ENCODE data around the gene DHRS2.

DNA sequence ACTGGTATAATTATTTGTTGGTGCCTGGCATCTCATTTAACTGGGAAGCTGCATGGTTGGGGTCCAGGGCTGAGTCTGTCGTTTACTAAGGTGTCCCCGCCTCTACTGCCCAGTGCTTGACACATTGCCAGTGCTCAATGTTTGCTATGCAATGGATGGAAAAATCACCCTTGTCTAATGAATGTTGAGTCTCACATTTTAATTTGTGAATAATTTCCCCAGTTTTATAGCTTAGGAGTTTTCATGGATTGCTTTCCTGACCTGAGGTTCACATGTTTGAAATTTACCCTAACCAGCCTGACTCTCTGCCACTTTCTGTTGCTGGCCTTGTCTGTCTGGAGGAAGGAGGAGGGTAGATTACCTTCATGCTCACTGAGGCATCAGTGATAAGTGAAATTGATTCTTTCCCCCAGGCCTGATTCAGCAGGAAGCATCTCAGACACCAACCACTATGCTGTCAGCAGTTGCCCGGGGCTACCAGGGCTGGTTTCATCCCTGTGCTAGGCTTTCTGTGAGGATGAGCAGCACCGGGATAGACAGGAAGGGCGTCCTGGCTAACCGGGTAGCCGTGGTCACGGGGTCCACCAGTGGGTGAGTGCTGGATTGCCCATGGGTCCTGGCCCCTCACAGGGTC lies 2.4 kb downstream of the DHRS2 start:
- TF ChIP-seq, protein P1, sequence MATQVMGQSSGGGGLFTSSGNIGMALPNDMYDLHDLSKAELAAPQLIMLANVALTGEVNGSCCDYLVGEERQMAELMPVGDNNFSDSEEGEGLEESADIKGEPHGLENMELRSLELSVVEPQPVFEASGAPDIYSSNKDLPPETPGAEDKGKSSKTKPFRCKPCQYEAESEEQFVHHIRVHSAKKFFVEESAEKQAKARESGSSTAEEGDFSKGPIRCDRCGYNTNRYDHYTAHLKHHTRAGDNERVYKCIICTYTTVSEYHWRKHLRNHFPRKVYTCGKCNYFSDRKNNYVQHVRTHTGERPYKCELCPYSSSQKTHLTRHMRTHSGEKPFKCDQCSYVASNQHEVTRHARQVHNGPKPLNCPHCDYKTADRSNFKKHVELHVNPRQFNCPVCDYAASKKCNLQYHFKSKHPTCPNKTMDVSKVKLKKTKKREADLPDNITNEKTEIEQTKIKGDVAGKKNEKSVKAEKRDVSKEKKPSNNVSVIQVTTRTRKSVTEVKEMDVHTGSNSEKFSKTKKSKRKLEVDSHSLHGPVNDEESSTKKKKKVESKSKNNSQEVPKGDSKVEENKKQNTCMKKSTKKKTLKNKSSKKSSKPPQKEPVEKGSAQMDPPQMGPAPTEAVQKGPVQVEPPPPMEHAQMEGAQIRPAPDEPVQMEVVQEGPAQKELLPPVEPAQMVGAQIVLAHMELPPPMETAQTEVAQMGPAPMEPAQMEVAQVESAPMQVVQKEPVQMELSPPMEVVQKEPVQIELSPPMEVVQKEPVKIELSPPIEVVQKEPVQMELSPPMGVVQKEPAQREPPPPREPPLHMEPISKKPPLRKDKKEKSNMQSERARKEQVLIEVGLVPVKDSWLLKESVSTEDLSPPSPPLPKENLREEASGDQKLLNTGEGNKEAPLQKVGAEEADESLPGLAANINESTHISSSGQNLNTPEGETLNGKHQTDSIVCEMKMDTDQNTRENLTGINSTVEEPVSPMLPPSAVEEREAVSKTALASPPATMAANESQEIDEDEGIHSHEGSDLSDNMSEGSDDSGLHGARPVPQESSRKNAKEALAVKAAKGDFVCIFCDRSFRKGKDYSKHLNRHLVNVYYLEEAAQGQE (IDR thresholded peaks at IDR 0.05) = no peak
- TF ChIP-seq TP53 (CRISPR knock-in tag; IDR thresholded peaks at IDR 0.05) (no peak), HOXB5 (CRISPR knock-in tag; IDR thresholded peaks at IDR 0.05) (no peak), NR3C1 (IDR thresholded peaks at IDR 0.05) (no peak), RAD21 (conservative IDR thresholded peaks at IDR 0.05 in 1 of 2, IDR thresholded peaks at IDR 0.05 in 1 of 2) (no peak), POLR2A (IDR thresholded peaks at IDR 0.05; ENCODE audit: low read length) (no peak), PHF8 (IDR thresholded peaks at IDR 0.05; ENCODE audit: borderline replicate concordance, low read depth) (no peak), RARB (CRISPR knock-in tag; IDR thresholded peaks at IDR 0.05) (no peak), CHD4 (IDR thresholded peaks at IDR 0.05; ENCODE audit: borderline replicate concordance) (no peak), ZSCAN20 (CRISPR knock-in tag; IDR thresholded peaks at IDR 0.05) (no peak), MAFK (IDR thresholded peaks at IDR 0.05; ENCODE audit: partially characterized antibody) (no peak), SREBF2 (IDR thresholded peaks at IDR 0.05) (no peak)
- TF ChIP-seq, protein P2, sequence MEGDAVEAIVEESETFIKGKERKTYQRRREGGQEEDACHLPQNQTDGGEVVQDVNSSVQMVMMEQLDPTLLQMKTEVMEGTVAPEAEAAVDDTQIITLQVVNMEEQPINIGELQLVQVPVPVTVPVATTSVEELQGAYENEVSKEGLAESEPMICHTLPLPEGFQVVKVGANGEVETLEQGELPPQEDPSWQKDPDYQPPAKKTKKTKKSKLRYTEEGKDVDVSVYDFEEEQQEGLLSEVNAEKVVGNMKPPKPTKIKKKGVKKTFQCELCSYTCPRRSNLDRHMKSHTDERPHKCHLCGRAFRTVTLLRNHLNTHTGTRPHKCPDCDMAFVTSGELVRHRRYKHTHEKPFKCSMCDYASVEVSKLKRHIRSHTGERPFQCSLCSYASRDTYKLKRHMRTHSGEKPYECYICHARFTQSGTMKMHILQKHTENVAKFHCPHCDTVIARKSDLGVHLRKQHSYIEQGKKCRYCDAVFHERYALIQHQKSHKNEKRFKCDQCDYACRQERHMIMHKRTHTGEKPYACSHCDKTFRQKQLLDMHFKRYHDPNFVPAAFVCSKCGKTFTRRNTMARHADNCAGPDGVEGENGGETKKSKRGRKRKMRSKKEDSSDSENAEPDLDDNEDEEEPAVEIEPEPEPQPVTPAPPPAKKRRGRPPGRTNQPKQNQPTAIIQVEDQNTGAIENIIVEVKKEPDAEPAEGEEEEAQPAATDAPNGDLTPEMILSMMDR (IDR thresholded peaks at IDR 0.05) = no peak
- TF ChIP-seq, protein P3, sequence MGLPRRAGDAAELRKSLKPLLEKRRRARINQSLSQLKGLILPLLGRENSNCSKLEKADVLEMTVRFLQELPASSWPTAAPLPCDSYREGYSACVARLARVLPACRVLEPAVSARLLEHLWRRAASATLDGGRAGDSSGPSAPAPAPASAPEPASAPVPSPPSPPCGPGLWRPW (IDR thresholded peaks at IDR 0.05) = no peak
